HepG2 (cell line): ENCODE results near the gene NT5C. TPM values are rescaled to one million over a fixed set of nuclear protein-coding genes. Genes with fewer than 3 reads are reported as not detected.

ENCODE experiments used
- GATA4 ChIP-seq: sonication (generic); IDR thresholded peaks from 2 replicates; pipeline ENCODE4 v1.6.1; 2016; ENCODE audit warnings: antibody characterized with exemption, low read depth, borderline replicate concordance
- HNF4A ChIP-seq: sonication (generic); formaldehyde crosslinking; IDR thresholded peaks from 2 replicates; pipeline ENCODE4 v1.4.0; 2020; ENCODE audit warnings: missing genetic modification reagents
- MXI1 ChIP-seq: IDR thresholded peaks from 3 replicates; pipeline ENCODE4 v1.6.1; 2012; ENCODE audit warnings: low read depth, low read length, inconsistent platforms, borderline replicate concordance
- MYC ChIP-seq: sonication (generic); formaldehyde crosslinking; IDR thresholded peaks from 2 replicates; pipeline ENCODE4 v1.9.0; 2021; ENCODE audit warnings: missing genetic modification reagents, borderline replicate concordance
- NFKBIZ ChIP-seq: IDR thresholded peaks from 2 replicates; pipeline ENCODE4 v1.6.1; 2018; ENCODE audit warnings: missing genetic modification reagents, missing compliant biosample characterization
- POLR2AphosphoS2 ChIP-seq: IDR thresholded peaks from 2 replicates; pipeline ENCODE4 v1.6.1; 2011; ENCODE audit warnings: low read depth, low read length, improper control_type of control experiment
- SP4 ChIP-seq: sonication (generic); formaldehyde crosslinking; IDR thresholded peaks from 2 replicates; pipeline ENCODE4 v1.8.1; 2023; ENCODE audit warnings: mild to moderate bottlenecking, missing genetic modification reagents
- TEAD3 ChIP-seq: optimal IDR thresholded peaks from 2 replicates; pipeline ENCODE3; 2016; ENCODE audit warnings: borderline replicate concordance
- ZMYM3 ChIP-seq: sonication (generic); formaldehyde crosslinking; IDR thresholded peaks from 2 replicates; pipeline ENCODE4 v1.5.1; 2020; ENCODE audit warnings: mild to moderate bottlenecking, missing genetic modification reagents
- ZNF317 ChIP-seq: sonication (generic); formaldehyde crosslinking; IDR thresholded peaks from 2 replicates; pipeline ENCODE4 v1.5.0; 2020; ENCODE audit warnings: mild to moderate bottlenecking, missing genetic modification reagents
- ZNF598 ChIP-seq: sonication (generic); formaldehyde crosslinking; IDR thresholded peaks from 2 replicates; pipeline ENCODE4 v1.5.1; 2020; ENCODE audit warnings: mild to moderate bottlenecking, missing genetic modification reagents, borderline replicate concordance
- ZSCAN25 ChIP-seq: sonication (generic); formaldehyde crosslinking; IDR thresholded peaks from 2 replicates; pipeline ENCODE4 v1.8.0; 2022; ENCODE audit warnings: mild to moderate bottlenecking, missing genetic modification reagents
- polyA plus RNA-seq, 8 experiments: library from polyadenylated mRNA; depleted of rRNA in 3 of 8; stranded (reverse) in 7 of 8; unstranded in 1 of 8; fragments of >200 nt; fragmentation: Illumina TruSeq in 4 of 8; extraction: Trizol in 4 of 8; gene quantifications; 2 replicates each; pipeline versions ENCODE4 v1.2.1 to v1.2.3, GENCODE V29; 2011 to 2016; ENCODE audit warnings: low read depth in 4 of 8, missing spikeins in 1 of 8, mixed read lengths in 1 of 8; ENCODE audit not compliant: insufficient read depth in 1 of 8
- total RNA-seq, 5 experiments: library from RNA; depleted of rRNA; stranded (reverse); fragments of >200 nt; fragmentation: Illumina TruSeq; extraction: Trizol; gene quantifications; 2 replicates each; pipeline ENCODE4 v1.2.3, GENCODE V29; 2016; ENCODE audit warnings: low read depth in 1 of 5
- TF ChIP-seq, protein P1 (sequence below): sonication (generic); formaldehyde crosslinking; IDR thresholded peaks from 2 replicates; pipeline ENCODE4 v1.5.1; 2020; ENCODE audit warnings: missing genetic modification reagents, mild to moderate bottlenecking, borderline replicate concordance
- TF ChIP-seq, protein P2 (sequence below): sonication (generic); formaldehyde crosslinking; IDR thresholded peaks from 2 replicates; pipeline ENCODE4 v1.4.0; 2020; ENCODE audit warnings: missing genetic modification reagents, borderline replicate concordance
- TF ChIP-seq, protein P3 (sequence below): sonication (generic); formaldehyde crosslinking; IDR thresholded peaks from 2 replicates; pipeline ENCODE4 v1.8.0; 2022; ENCODE audit warnings: low read depth, missing genetic modification reagents

Gene NT5C
- total and polyA plus RNA-seq, 2 of the 13 experiments (the other 11 are each of a cell fraction or from before 2014, with no cell fraction given): 42.8 to 48.6 TPM

DNA sequence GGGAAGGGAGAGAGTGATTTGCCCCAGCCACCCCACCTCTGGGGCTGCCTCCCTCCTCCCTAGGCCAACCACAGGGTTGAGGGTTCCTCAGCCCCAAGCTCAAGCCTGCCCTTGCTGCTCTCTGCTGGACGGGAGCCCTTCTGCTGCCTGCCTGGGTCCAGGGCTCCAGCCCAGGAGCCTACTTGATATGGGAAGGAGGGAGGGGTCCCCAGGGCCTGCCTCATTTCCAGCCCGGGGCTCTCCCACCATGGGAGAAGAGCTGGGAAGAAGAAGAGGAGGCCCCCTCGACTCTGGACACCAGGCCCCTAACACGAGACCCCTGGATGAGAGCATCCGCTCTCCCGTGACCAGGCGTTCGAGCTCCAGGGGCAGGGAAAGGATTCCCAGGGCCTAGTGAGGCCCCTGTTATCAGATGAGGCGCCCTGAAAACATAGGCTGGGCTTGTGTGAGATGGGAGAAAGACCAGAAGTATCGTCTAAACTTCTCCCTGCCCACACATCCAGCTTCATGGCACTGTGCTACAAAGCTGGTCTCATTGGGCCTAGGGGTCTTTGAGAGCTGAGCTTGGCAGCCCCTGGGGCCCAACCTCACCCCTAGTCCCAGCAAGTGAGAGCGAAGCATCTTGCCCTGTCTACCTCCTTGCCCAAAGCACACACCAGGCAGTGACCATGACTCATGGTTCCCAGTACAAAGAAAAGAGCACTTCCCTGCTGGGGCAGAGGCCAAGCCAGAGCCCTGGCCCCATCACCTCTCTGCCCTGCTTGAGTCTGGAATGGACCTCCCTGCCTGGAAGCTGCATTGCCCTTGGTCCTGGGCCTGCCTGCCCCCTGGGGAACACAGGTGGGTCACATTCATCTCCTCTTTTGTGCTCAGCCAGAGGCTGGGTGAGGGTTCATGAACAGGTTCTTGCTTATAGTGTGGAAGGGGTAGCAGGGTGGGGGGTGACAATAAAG is 42.8 kb downstream of the NT5C start (continued):
- TF ChIP-seq NFKBIZ (0 out of 2 replicates have a peak, but pooled peaks have one; percentile 43), HNF4A (CRISPR knock-in tag) (peak; percentile 38), ZMYM3 (0 out of 2 replicates have a peak, but pooled peaks have one; percentile 13), ZSCAN25 (CRISPR knock-in tag) (peak; percentile 41; the same call in 1 of the 2 replicates), MYC (CRISPR knock-in tag) (0 out of 2 replicates have a peak, but pooled peaks have one; percentile 53), TEAD3 (peak; percentile 68), MXI1 (0 out of 3 replicates have a peak, but pooled peaks have one; percentile 14), POLR2AphosphoS2 (no peak), SP4 (CRISPR knock-in tag) (peak; percentile 41; the same call in 1 of the 2 replicates), ZNF598 (CRISPR knock-in tag) (0 out of 2 replicates have a peak, but pooled peaks have one; percentile 48), GATA4 (0 out of 2 replicates have a peak, but pooled peaks have one; percentile 18), ZNF317 (peak; percentile 25; the same call in 1 of the 2 replicates)
- TF ChIP-seq, protein P1, sequence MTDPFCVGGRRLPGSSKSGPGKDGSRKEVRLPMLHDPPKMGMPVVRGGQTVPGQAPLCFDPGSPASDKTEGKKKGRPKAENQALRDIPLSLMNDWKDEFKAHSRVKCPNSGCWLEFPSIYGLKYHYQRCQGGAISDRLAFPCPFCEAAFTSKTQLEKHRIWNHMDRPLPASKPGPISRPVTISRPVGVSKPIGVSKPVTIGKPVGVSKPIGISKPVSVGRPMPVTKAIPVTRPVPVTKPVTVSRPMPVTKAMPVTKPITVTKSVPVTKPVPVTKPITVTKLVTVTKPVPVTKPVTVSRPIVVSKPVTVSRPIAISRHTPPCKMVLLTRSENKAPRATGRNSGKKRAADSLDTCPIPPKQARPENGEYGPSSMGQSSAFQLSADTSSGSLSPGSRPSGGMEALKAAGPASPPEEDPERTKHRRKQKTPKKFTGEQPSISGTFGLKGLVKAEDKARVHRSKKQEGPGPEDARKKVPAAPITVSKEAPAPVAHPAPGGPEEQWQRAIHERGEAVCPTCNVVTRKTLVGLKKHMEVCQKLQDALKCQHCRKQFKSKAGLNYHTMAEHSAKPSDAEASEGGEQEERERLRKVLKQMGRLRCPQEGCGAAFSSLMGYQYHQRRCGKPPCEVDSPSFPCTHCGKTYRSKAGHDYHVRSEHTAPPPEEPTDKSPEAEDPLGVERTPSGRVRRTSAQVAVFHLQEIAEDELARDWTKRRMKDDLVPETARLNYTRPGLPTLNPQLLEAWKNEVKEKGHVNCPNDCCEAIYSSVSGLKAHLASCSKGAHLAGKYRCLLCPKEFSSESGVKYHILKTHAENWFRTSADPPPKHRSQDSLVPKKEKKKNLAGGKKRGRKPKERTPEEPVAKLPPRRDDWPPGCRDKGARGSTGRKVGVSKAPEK: no peak
- TF ChIP-seq, protein P2, sequence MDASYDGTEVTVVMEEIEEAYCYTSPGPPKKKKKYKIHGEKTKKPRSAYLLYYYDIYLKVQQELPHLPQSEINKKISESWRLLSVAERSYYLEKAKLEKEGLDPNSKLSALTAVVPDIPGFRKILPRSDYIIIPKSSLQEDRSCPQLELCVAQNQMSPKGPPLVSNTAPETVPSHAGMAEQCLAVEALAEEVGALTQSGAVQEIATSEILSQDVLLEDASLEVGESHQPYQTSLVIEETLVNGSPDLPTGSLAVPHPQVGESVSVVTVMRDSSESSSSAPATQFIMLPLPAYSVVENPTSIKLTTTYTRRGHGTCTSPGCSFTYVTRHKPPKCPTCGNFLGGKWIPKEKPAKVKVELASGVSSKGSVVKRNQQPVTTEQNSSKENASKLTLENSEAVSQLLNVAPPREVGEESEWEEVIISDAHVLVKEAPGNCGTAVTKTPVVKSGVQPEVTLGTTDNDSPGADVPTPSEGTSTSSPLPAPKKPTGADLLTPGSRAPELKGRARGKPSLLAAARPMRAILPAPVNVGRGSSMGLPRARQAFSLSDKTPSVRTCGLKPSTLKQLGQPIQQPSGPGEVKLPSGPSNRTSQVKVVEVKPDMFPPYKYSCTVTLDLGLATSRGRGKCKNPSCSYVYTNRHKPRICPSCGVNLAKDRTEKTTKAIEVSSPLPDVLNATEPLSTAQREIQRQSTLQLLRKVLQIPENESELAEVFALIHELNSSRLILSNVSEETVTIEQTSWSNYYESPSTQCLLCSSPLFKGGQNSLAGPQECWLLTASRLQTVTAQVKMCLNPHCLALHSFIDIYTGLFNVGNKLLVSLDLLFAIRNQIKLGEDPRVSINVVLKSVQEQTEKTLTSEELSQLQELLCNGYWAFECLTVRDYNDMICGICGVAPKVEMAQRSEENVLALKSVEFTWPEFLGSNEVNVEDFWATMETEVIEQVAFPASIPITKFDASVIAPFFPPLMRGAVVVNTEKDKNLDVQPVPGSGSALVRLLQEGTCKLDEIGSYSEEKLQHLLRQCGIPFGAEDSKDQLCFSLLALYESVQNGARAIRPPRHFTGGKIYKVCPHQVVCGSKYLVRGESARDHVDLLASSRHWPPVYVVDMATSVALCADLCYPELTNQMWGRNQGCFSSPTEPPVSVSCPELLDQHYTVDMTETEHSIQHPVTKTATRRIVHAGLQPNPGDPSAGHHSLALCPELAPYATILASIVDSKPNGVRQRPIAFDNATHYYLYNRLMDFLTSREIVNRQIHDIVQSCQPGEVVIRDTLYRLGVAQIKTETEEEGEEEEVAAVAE (CRISPR knock-in tag): peak; percentile 79; the same call in 1 of the 2 replicates
- TF ChIP-seq, protein P3, sequence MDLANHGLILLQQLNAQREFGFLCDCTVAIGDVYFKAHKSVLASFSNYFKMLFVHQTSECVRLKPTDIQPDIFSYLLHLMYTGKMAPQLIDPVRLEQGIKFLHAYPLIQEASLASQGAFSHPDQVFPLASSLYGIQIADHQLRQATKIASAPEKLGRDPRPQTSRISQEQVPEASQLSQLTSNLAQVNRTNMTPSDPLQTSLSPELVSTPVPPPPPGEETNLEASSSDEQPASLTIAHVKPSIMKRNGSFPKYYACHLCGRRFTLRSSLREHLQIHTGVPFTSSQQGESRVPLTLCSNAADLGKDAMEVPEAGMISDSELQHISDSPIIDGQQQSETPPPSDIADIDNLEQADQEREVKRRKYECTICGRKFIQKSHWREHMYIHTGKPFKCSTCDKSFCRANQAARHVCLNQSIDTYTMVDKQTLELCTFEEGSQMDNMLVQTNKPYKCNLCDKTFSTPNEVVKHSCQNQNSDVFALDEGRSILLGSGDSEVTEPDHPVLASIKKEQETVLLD (CRISPR knock-in tag): no peak
